GM21619 (cell line): ENCODE data around the gene ENTPD8.
"Not testable (repeated sequence)": the region's sequence is repeated elsewhere in the genome, so short reads cannot be mapped to it uniquely, and the experiment has no call there.

Experiments
- ATAC-seq: cut with Tn5 transposase; IDR thresholded peaks from one replicate; pipeline ENCODE4 v1.9.1; 2021; ENCODE audit not compliant: unreplicated experiment

ENTPD8 gene

DNA sequence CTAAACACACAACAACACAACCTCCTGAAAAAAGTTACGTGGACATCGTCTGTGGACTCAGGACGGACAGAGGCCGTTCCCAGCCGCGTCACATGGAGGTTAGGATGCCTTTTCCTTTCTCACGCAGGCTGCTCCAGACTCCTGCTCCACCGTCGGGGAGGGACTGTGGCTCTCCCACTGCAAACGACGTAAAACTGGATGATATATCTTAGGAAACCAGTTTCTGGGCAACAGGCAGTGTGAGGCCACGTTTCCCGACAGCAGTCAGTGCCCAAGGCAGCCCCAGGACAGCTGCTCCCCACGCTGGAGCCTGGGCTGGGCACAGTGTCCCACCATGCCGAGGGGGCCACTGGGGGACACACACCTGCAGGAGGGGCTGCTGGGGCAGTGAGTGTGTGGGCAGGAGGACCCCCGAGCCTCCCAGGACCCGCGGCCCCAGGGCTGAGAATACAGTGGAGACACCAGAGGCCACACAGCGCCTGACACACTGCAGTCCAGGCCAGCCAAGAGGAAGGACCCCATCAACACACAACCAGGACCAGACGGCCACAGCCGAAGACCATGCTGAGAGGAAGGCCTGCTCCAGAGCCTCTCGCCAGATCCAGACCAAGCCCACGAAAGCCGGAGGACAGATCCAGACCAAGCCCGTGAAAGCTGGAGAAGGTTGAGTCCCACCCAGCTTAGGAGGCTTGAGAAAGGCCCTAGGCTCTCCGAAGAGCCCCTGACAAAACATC is 44.4 kb downstream of the ENTPD8 start:
- no peak for ATAC-seq

- no peak for ATAC-seq
These were observed 44.9 kb downstream of the ENTPD8 start for GRCh38 chr9:137396227-137396626.

DNA sequence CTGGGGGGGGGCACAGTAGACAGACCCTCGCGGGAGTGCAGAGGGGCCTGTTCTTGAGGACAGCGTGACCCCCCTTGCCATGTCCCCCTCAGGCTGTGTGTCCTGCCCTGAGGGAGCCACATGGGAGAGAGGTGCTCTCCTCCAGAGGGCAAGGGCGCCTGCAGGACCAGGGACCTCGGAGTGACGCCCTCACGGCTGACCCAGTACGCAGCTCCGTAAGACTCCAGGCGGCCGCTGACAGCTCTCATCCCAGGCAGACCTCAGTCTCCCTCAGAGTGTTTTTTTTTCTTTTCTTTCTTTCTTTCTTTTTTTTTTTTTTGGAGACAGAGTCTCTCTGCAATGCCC is 45.5 kb downstream of the ENTPD8 start:
- no peak for ATAC-seq

DNA sequence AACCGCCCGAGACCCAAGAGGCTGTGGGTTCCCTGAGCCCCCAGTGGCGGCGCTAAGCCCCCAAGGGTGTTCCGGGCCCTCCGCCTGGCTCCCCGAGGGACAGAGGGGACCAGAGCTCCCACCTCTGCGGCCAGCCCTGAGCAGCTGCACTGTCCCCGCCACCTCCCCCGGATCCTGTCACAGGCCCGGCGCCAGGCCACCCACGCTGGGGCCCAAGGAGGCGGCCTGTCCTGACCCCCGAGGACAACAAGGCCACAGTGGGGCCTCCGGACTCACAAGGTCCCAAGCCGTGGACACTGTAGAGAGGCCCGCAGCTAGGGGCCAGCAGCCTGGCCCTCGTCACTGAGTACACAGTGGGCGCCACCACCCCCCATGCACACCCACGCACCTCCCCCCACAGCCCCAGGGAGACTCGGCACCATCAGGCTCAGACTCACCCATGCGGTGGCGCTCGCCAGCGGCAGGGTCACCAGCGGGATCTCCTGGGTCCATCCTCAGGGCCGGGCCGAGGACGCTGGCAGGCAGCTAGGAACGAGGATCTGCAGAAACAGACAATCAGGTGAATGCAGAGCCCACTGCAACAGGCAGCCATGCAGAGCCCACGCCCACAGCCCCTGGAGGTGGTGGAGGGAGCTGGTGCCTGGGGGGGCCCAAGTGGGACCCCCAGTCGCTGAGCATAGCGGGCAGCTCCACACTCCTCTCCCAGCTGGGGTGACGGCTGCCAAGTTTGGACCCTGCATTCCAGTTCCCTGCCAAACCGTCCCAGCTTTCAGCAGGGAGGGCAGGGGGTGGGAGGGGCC is 46.1 kb downstream of the ENTPD8 start:
- no peak for ATAC-seq

- ATAC-seq: no peak
These were observed 47.7 kb downstream of the ENTPD8 start for GRCh38 chr9:137393176-137394150.

GRCh38 chr9:137392232-137393007 is 48.7 kb downstream of the ENTPD8 start:
- ATAC-seq: no peak

GRCh38 chr9:137391411-137391754 is 49.8 kb downstream of the ENTPD8 start:
- ATAC-seq: no peak

DNA sequence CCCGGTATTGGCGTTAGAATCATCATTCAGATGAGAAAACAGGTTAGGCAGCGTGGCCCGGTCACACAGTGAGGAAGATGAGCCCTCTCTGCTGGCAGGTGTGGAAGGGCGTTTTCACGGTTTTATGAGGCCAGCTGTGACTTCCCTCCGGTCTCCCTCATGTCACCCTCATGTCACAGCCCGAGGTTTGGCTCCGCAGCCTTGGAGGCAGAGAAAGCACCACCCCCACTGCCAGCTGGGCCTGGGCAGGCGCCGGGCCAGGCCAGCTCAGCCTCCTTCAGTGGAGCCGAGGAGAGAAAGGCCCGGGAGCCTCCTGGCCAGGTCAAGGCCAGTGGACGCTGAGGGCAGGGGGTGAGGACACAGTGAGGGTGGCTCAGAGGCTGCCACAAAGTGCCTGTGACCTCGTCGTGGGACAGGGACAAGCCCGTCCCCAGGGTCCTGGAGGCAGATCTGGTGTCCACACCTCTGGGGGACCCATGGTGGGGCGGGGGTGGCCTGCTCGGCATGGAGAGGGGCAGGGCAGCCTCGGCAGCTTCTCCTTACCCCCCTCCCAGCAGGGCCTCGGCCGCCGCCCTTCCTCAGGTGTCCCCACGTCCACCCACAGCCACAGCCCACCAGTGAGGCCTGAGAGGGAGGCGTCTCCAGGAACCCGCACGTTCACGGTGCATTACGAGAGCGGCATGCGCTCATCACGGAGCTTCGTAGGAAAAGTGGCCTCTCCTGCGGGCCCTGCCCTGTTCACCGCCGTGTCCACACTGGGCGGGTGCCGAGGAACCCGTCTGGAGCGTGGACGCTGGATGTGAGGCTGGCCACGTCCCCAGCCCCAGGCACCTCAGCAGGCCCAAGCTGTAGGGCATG is 50.4 kb downstream of the ENTPD8 start:
- no peak for ATAC-seq

DNA sequence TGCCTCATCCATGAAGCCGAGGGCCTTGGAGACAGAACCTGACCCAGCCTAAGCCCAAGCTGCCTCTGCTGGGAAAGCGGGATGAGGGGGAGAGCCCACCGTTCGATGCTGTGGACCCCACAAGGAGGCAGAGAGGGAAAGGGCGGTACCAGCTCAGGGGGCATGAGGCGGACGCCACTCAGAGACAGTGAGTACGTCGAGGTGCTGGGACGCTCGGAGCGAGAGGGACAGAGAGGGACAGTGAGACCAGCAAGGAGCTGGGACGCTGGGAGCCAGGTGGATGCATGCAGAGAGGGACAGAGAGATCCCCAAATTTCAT is 51.8 kb downstream of the ENTPD8 start:
- ATAC-seq: no peak

- no peak for ATAC-seq
These were observed 52.3 kb downstream of the ENTPD8 start for GRCh38 chr9:137388589-137389427.

- ATAC-seq: no peak
These were observed 53.1 kb downstream of the ENTPD8 start for GRCh38 chr9:137387891-137388560.

GRCh38 chr9:137387114-137387890 is 53.9 kb downstream of the ENTPD8 start:
- ATAC-seq: no peak

DNA sequence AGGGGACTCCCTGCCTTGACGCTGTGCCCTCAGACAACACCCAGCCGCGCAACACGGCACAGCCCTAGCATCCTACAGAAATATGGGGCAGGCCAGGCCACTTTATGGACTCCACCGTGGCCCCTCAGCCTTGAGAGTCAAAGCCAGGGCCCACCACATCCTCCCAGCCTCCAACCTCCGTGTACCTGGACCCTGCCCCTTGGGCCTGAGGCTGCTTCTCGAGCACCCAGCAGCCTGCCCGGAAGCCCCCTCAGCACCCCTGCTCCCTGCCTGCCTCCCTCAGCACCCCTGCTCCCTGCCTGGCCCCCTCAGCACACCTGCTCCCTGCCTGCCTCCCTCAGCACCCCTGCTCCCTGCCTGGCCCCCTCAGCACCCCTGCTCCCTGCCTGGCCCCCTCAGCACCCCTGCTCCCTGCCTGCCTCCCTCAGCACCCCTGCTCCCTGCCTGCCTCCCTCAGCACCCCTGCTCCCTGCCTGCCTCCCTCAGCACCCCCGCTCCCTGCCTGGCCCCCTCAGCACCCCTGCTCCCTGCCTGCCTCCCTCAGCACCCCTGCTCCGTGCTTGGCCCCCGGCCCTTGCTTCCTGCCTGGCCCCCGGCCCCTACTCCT is 54.5 kb downstream of the ENTPD8 start:
- ATAC-seq: not testable (repeated sequence)

DNA sequence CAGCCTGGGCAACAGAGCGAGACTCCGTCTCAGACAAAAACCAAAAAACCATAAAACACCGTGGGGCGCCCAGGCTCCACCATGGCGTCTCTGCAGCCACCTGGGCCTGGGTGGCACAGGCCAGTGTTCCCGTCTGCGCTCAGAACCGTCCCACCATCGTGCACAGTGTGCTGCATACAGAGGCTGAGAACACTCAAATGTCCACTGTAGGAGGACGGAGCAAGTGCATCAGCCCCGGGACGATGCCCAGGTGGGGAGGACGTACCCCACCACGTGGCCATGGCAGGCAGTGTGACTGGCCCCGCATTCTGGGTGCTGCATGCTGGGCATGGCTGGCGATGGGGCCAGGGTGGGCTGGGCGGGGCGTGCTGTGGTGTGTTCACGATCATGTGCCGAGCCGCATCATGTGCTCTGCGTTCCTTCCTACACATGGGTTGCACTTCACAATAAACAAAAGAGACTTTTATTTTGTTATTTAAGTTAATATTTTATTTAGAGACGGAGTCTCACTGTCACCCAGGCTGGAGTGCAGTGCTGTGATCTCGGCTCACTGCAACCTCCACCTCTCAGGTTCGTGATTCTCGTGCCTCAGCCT is 56.0 kb downstream of the ENTPD8 start:
- no peak for ATAC-seq
